HT1080 (cell line): ENCODE measurements around the gene LDLRAD4. TPM values are rescaled to one million over a fixed set of nuclear protein-coding genes. Genes with fewer than 3 reads are reported as not detected.
"Not testable (repeated sequence)": the region's sequence is repeated elsewhere in the genome, so short reads cannot be mapped to it uniquely, and the experiment has no call there.

Source experiments
- DNase-seq: peaks from one replicate; pipeline ENCODE4 v3.0.0-alpha.2; 2015; ENCODE audit warnings: low read depth
- total RNA-seq: library from RNA; depleted of rRNA; stranded (reverse); fragments of >200 nt; shearing (Covaris generic); gene quantifications from 2 replicates; pipeline ENCODE4 v1.2.3, GENCODE V29; 2014

Gene LDLRAD4
- total RNA-seq, 1 experiment from 2014 or later = not detected

GRCh38 chr18:13457327-13457726, 238.8 kb downstream of the LDLRAD4 start:
- DNase-seq = no peak

GRCh38 chr18:13460946-13461345, 242.4 kb downstream of the LDLRAD4 start:
- DNase-seq = no peak

DNA sequence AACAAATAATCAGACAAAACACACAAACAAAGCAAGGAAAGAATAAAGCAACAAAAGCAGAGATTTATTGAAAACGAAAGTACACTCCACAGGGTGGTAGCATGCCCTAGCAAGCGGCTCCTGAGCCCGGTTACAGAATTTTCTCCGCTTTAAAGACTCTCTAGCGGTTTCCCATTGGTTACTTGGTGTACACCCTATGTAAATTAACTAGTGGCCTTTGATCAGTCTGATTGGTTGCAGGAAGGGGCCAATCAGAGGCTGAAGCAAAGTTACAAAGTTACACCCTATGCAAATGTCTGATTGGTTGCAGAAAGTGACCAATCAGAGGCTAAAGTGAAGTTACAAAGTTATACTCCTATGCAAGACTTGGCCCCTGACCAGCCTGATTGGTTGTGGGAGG, 242.9 kb downstream of the LDLRAD4 start:
- DNase-seq = peak; percentile 38

DNA sequence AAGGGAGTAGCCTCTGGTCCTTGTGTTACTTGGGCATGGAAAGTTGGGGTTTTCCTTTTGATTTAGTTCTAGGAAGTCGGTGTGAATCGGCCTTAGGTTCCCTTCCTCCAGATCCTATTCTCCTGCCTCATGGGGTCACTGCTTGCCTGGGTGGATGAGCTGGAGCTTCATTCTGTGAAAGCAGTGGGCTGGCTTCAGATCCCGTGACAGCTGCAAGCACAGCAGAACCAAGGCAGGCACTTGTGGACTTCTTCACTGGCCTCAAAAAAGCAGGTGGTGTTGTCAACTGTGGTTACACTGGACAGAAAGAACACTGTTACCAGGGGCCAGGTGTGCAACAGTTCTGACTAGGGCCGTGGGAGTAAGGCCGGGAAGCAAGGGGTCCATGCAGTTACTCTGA, 243.4 kb downstream of the LDLRAD4 start:
- no peak for DNase-seq

- DNase-seq = no peak
These were observed 244.1 kb downstream of the LDLRAD4 start for GRCh38 chr18:13462686-13463085.

DNA sequence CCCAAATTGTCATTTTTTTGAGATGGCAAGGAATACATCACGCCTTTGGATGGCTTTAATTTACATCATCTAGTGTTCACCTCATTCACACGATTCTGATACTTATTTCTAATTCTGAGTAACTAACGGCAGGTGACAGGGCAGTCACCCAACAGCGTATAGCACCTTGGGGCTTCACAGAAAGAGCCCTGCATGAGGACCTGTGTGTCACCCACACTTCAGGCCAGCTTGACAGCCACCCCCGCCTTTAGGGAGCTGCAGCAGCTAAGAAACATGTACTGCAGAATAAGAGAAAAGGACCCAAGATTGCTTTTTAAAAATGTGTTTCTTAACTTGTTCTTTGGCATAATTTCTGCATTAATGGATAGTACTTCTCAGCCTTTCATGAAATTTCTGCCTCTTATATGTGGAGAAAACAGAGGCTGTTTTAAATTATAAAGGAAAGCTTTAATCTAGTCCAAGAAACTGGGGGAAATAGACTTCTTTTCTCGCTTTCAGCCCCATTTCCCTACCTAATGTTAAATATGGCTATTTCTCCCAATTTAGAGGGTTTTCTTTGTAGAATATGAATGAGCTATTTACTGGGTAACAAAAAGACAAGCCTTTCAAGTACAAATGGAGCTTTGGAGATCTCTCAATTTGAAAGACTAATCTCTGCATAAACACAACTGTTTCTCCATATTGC, 245.1 kb downstream of the LDLRAD4 start:
- DNase-seq = no peak

DNA sequence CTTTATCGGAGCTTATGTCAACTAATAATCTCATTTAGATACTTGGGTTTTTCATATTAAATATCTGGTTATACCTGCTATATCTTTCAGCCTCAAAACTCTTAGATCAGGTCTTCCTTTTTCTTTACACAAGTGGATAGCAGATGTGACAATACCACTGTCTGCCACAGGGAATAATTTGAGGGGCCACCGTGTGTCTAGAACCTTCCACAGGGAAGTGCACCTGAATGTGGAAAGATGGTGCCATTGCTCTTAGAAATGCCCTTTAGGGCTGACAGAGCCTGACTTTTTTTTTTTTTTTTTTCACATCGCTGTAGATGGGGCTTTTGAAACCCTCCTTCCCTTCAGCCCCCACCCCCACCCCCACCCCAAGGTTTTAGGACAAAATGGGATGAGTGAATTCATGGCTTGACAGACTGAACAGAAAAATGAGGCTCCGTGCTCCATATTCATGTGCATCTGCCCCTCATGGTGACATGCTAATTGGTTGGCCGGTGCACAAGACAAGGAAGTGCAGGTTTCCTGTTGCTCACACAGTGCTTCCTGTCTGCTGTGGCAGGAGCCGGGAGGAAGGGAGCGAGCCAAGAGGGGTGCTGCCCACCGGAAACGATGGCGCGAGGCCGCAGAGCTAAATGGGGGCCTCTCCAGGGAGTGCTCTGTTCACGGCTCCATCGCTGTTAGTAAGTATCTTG, 246.0 kb downstream of the LDLRAD4 start:
- DNase-seq = peak; percentile 32

GRCh38 chr18:13465124-13465446, 246.5 kb downstream of the LDLRAD4 start:
- no peak for DNase-seq

DNA sequence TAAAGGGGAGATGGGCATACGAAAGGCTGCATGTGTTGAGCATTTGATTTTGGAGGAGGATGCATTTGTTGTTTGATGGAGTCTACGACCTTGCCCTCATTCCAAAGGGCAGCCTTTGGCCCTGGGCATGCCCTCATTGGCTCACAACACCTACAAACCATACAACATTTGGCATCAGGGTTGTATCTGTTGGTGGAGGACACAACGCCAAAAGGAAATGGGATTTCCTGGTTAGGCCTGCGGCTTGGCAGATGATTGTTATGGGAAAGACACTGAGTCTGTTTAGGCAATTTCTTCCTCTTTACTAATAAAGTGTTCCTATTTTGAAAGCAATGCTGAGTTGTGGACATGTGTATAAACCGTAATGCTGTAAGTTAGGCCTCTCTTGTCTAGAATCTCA, 246.9 kb downstream of the LDLRAD4 start:
- no peak for DNase-seq

GRCh38 chr18:13470516-13471197, 252.1 kb downstream of the LDLRAD4 start:
- no peak for DNase-seq

- no peak for DNase-seq
These were observed 252.8 kb downstream of the LDLRAD4 start for GRCh38 chr18:13471198-13471845.

DNA sequence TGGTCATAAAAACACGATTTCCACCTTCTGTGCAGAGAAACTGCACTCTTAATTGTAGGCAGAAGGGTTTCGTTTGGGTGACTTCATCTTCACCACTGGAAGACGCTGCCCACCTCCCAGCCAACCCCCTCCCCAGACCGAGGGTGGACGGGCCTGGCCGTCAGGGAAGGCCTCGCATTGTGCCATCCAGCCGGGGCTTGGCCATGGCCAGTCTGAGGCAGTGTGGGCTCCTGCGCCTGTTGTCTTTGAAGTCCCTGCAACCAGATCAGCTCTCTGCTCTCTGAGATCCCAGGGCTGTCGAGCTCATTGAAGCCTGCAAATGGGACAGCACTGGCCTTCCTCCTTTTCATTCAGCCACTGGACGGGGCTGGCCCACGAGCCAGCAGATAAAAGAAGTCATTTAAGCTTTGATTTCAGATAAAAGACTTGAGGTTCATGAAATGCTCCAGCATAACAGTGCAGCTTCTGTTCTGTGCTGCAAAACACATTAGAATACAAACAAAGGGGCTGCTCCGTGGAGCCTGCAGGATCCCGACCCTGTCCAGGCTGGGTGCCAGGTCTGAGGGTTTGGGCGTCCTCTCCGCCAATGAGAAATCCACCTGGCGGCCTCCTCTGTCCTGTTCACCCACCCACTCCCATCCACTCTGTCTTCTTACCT, 253.5 kb downstream of the LDLRAD4 start:
- DNase-seq = no peak

DNA sequence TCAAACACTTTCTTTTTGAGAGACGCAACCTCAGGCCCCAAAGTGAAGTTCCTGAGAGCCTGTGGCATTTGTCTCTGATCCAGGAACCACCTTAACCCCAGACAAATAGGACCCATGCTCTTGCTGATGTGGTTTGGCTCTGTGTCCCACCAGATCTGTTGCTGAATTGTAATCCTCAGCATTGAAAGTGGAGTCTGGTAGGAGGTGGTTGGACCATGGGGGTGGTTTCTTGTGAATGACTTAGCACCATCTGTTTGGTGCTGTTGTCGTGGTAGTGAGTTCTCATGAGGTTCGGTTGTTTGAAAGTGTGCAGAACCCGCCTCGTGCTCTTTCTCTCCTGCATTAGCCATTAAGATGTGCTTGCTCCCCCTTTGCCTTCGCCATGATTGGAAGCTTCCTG, 255.2 kb downstream of the LDLRAD4 start:
- no peak for DNase-seq

DNA sequence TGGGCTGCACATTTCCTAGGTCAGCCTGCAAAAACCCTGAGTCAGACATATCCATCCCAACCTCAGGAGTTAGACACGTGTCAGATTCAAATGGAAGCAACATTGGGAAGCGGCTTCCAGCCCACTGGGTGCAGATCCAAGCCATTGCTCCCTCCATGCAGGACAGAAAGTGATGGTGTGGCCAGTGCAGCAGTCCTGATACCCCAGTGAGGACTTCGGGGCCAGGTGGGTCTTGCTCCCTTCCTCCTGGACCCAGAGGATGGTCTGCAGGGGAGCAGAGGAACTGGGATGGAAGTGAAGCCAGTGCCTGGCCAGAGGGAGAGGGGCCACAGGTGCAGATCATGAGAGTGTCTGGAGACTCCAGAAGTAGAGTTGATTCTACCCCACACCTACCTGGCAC, 255.8 kb downstream of the LDLRAD4 start:
- no peak for DNase-seq

GRCh38 chr18:13474907-13475545, 256.5 kb downstream of the LDLRAD4 start:
- DNase-seq = no peak

DNA sequence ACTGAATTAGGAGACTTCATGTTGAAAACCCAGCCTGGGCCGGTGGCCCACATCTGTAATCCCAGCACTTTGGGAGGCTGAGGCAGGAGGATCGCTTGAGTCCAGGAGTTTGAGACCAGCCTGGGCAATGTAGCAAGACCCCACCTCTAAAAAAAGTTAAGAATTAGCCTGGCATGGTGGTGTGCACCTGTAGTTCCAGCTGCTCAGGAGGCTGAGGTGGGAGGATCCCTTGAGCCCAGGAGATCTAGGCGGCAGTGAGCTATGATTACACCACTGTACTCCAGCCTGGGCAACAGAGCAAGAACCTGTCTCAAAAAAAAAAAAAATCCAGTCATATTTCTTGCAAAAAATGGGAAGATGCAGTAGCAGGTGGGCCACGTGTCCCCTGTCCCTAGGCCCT, 257.8 kb downstream of the LDLRAD4 start:
- not testable (repeated sequence) for DNase-seq

DNA sequence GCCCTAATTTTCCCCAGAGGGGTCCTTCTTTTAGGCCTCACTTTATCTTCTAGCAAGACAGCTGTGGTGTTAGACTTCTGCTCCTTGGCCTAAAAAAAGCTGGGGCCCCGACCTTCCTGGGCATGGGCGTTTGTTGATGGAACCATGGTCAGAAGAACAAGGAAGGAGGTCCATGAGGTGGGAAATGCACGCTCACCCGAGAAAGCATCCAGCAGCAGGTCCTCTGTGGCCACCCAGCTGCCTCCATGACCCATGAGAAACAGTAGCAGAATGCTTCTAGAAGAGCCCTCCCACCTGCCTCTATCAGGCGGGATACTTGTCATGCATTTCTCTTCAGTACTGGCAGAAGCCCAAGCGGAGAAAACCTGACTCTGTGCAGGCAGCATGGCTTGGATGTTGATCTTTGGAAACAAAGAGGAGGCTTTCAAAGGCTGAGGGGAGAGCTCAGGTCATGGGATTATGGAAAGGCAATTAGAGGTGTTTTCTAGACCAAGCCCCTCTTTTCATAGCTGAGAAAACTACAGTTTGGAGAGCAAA, 258.7 kb downstream of the LDLRAD4 start:
- DNase-seq = no peak

DNA sequence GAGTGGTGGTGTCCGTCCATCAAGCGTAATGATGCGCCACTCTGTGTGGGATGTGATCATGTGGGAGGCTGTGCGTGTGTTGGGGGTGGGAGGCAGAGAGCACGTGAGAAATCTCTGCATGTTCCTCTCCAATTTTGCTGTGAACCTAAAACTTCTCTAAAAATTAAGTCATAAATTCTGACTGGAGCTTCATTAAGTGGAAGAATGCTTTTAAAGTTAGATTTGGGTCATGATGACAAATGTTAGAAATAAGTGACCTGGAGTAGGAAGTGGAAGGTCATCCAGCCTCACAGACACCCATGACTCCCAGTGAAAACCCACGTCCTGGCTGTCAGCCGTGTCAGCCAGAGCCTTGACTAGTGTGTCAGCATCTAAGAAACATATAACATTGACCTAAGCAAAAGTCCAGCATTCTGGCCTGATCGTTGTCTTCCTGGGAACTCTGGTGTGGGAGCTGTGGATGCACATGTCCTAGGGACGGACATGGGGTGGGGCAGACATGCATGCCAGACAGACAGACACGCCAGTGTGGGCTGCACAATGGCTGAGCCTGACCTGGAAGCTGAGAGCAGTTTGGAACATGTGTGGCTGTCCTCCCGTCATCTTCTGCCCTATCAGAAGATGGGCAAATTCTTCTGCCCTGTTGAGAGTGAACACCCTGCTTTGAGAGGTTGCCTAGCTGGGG, 262.2 kb downstream of the LDLRAD4 start:
- DNase-seq = no peak

GRCh38 chr18:13481331-13481730, 262.8 kb downstream of the LDLRAD4 start:
- DNase-seq = no peak
